ENCODE data around the gene RNF138. TPM values are rescaled to one million over a fixed set of nuclear protein-coding genes. Genes with fewer than 3 reads are reported as not detected.
"Not testable (repeated sequence)": the region's sequence is repeated elsewhere in the genome, so short reads cannot be mapped to it uniquely, and the experiment has no call there.

Gene RNF138
- total RNA-seq, 1 donor from 2014 or later, result not detected

- no peak for TF ChIP-seq CTCF (IDR thresholded peaks at IDR 0.05)
- Histone ChIP-seq H3K27ac (no peak overlapping the region), H3K4me1 (no peaks in the 10 kb centered on the region), H3K27me3 (no peaks in the 10 kb centered on the region), H3K9me3 (no peaks in the 10 kb centered on the region), H3K36me3 (no peaks in the 10 kb centered on the region), H3K4me3 (no peak overlapping the region)
- intact Hi-C loops (cut with DNase I), result no loop called here
- no peak for DNase-seq (ENCODE audit: low spot score in 2 of 2)
Observed at GRCh38 chr18:32078845-32079244, 12.8 kb upstream of the RNF138 start.

GRCh38 chr18:32081881-32082280 lies 9.8 kb upstream of the RNF138 start:
- intact Hi-C loops (cut with DNase I), result no loop called here
- no peak for DNase-seq (ENCODE audit: low spot score in 2 of 2)
- H3K27ac ChIP-seq, result no peak overlapping the region
- H3K27me3 ChIP-seq, result no peaks in the 10 kb centered on the region
- H3K4me1 ChIP-seq, result no peaks in the 10 kb centered on the region
- H3K4me3 ChIP-seq, result no peak overlapping the region
- H3K9me3 ChIP-seq, result no peaks in the 10 kb centered on the region
- no peaks in the 10 kb centered on the region for H3K36me3 ChIP-seq
- no peak for TF ChIP-seq CTCF (IDR thresholded peaks at IDR 0.05)

DNA sequence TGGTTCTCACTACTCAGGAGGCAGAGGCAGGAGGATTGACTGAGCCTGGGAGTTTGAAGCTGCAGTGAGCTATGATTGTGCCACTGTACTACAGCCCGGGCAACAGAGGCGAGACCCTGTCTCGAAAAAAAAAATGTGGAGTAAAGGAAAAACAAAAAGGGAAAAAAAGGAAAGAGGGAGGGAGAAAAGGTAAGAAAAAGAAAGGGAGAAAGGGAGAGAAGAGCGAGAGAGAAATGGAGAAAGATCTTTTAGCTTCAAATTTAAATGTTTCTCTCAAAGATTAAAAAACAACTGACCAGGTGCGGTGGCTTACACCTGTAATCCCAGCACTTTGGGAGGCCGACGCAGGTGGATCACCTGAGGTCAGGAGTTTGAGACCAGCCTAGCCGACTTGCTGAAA lies 7.9 kb upstream of the RNF138 start:
- no peak overlapping the region for H3K4me3 ChIP-seq
- H3K27ac ChIP-seq, result no peak overlapping the region
- intact Hi-C loops (cut with DNase I), result no loop called here
- no peak for TF ChIP-seq CTCF (IDR thresholded peaks at IDR 0.05)
- no peaks in the 10 kb centered on the region for H3K4me1 ChIP-seq
- no peak for DNase-seq (ENCODE audit: low spot score in 2 of 2)
- no peaks in the 10 kb centered on the region for H3K27me3 ChIP-seq
- H3K9me3 ChIP-seq, result no peaks in the 10 kb centered on the region
- no peaks in the 10 kb centered on the region for H3K36me3 ChIP-seq

DNA sequence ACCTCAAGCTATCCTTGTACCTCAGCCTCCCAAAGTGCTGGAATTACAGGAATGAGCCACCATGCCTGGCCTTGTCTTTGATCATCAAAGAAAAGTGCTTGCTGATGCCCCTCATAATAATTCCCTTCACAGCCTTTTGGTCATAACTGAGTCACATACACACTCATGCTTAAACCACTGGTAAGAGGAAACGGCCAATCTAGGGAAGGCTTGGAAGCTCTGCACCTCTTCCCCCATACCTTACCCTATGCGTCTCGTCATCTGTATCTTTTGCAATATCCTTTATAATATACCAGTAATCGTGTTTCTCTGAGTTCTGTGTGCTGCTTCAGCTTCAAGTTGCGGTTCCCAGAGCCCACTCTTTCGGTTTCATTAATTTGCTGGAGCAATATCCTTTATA lies 4.8 kb upstream of the RNF138 start:
- Histone ChIP-seq H3K27ac (no peak overlapping the region), H3K9me3 (no peaks in the 10 kb centered on the region), H3K27me3 (no peaks in the 10 kb centered on the region), H3K4me1 (peaks cover 0 to 3% of the 10 kb centered on the region in 2 donors), H3K4me3 (no peak overlapping the region), H3K36me3 (no peaks in the 10 kb centered on the region)
- intact Hi-C loops (cut with DNase I), result no loop called here
- DNase-seq (ENCODE audit: low spot score in 2 of 2), result no peak
- TF ChIP-seq CTCF (IDR thresholded peaks at IDR 0.05), result no peak

DNA sequence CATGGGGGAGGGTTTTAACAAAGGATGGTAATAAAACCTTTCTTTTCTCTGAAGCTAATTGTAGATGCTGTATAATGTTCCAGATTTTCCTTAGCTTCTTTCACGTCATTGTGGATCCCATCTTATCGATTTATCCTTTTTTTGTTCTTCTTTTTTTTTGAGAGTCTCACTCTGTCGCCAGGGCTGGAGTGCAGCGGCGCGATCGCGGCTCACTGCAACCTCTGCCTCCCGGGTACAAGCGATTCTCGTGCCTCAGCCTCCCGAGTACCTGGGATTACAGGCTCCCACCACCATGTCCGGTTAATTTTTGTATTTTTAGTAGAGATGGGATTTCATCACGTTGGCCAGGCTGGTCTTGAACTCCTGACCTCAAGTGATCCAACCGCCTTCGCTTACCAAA lies 843 bp upstream of the RNF138 start:
- not testable (repeated sequence) for DNase-seq (ENCODE audit: low spot score in 2 of 2); H3K36me3 ChIP-seq; H3K9me3 ChIP-seq; H3K27me3 ChIP-seq
- intact Hi-C loops (cut with DNase I), result loop anchor here (5.0 to 10.0 kb wide), 2 partner anchors 264 to 381 kb away; partner anchors contain the start of gene GAREM1
- H3K27ac ChIP-seq, result peak overlapping the region; percentile 99 to 100
- H3K4me3 ChIP-seq, result peak overlapping the region in 1 of 2 donors; percentile 96
- H3K4me1 ChIP-seq, result peaks cover 0 to 12% of the 10 kb centered on the region in 2 donors

DNA sequence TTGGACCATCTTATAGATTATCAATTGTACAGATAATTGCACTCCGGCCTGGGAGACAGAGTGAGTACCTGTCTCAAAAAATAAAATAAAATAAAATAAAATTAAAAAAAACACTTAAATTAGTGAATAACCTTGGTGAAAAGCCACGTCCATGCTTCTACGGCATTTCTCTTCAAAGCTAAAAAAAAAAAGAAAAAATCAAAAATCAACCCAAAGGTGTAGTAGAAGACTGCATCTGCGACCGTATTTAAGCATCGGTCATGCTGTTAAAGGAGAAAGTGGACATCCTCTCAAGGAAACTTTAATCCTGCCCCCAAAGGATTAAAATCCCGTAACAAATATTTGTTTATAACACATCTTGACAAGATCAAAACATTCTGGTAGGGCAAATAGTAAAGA lies 350 bp upstream of the RNF138 start:
- intact Hi-C loops (cut with DNase I), result loop anchor here (5.0 to 10.0 kb wide), 2 partner anchors 263 to 381 kb away; partner anchors contain the start of gene GAREM1
- H3K4me1 ChIP-seq, result peaks cover 0 to 12% of the 10 kb centered on the region in 2 donors
- no peak for DNase-seq (ENCODE audit: low spot score in 2 of 2)

More for the DNA sequence above, 350 bp upstream of the RNF138 start:
- peak overlapping the region; percentile 89 to 96 for H3K4me3 ChIP-seq
- no peaks in the 10 kb centered on the region for H3K36me3 ChIP-seq
- no peaks in the 10 kb centered on the region for H3K9me3 ChIP-seq
- no peaks in the 10 kb centered on the region for H3K27me3 ChIP-seq
- no peak for TF ChIP-seq CTCF (IDR thresholded peaks at IDR 0.05)
- H3K27ac ChIP-seq, result peak overlapping the region; percentile 99 to 100
